Gastrocnemius medialis (tissue), 4 donors: ENCODE measurements around the gene ELF2.

Source experiments
- POLR2A ChIP-seq, 2 donors: fragments of 450-650 bp; IDR thresholded peaks; one replicate each; pipeline ENCODE4 v1.6.1; 2017; ENCODE audit warnings: antibody characterized with exemption in 2 of 2, mild to moderate bottlenecking in 2 of 2, moderate library complexity in 2 of 2
- TF ChIP-seq, protein P1 (sequence below), 5 experiments: fragments of 450-650 bp in 3 of 5; fragments of 200-600 bp in 2 of 5; sonication (generic) in 2 of 5; IDR thresholded peaks in 4 of 5; conservative IDR thresholded peaks in 1 of 5; 1 replicate in 4 of 5; 2 replicates in 1 of 5; pipeline ENCODE4 v1.5.1; 2016 to 2019; ENCODE audit warnings: antibody characterized with exemption in 5 of 5, mild to moderate bottlenecking in 3 of 5, moderate library complexity in 3 of 5

DNA sequence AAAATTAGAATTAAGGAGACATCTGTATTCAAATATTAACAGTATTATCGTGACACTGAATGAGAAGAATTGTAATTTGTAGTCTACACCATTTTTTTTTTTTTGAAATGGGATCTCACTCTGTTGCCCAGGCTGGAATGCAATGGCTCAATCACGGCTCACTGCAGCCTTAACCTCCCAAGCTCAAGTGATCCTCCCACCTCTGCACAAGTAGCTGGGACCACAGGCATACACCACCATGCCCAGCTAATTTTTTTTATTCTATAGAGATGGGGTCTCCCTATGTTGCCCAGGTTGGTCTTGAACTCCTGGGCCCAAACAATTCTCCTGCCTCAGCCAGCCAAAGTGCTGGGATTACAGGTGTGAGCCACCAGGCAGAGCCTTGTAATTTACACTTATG, 24.8 kb downstream of the ELF2 start:
- TF ChIP-seq POLR2A (IDR thresholded peaks at IDR 0.05): no peak
- TF ChIP-seq, protein P1, sequence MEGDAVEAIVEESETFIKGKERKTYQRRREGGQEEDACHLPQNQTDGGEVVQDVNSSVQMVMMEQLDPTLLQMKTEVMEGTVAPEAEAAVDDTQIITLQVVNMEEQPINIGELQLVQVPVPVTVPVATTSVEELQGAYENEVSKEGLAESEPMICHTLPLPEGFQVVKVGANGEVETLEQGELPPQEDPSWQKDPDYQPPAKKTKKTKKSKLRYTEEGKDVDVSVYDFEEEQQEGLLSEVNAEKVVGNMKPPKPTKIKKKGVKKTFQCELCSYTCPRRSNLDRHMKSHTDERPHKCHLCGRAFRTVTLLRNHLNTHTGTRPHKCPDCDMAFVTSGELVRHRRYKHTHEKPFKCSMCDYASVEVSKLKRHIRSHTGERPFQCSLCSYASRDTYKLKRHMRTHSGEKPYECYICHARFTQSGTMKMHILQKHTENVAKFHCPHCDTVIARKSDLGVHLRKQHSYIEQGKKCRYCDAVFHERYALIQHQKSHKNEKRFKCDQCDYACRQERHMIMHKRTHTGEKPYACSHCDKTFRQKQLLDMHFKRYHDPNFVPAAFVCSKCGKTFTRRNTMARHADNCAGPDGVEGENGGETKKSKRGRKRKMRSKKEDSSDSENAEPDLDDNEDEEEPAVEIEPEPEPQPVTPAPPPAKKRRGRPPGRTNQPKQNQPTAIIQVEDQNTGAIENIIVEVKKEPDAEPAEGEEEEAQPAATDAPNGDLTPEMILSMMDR (IDR thresholded peaks at IDR 0.05 in 4 of 5, conservative IDR thresholded peaks at IDR 0.05 in 1 of 5): no peak
